Stimulated activated CD8-positive, alpha-beta memory T cell treated with anti-CD3 and anti-CD28 coated beads, Interleukin-12 subunit alpha, Interleukin-12 subunit beta, amount 100 ng/mL, for 24 hours (primary cell): ENCODE measurements around the gene GADD45B.
A peak's percentile ranks its signal among the peaks of the same experiment; 100 is the strongest.

Experiments used
- DNase-seq: peaks from one replicate; pipeline ENCODE4 v3.0.0-alpha.2; 2020; ENCODE audit errors: extremely low read depth

Gene GADD45B

DNA sequence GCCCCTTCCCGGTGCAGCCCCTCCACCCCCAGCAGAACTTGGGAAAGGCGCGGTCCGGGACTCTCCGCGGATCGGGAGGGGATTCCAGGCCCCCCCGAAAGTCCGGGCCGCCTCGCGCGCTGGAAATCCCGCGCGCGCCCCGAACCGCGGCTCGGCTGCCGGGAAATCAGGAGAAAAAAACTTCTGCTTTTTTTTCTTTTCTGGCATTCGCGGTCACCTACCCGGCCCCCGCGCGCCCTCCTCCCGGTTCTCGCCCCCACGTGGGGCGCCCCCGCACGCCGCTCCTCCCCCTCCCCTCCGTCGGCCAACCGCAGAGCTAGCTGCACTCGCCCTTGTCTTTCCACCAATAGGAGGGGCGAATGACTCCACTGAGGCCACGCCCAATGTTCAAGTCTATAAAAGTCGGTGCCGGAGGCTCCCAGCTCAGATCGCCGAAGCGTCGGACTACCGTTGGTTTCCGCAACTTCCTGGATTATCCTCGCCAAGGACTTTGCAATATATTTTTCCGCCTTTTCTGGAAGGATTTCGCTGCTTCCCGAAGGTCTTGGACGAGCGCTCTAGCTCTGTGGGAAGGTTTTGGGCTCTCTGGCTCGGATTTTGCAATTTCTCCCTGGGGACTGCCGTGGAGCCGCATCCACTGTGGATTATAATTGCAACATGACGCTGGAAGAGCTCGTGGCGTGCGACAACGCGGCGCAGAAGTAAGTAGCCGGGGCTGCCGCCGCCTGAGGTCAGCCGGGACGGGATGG lies at the start of gene GADD45B:
TSS of gene GADD45B (plus strand) at position 426 of the 749 bp plus-strand sequence. CDS start at position 658, 232 bp downstream.
- DNase-seq: peak; percentile 88

DNA sequence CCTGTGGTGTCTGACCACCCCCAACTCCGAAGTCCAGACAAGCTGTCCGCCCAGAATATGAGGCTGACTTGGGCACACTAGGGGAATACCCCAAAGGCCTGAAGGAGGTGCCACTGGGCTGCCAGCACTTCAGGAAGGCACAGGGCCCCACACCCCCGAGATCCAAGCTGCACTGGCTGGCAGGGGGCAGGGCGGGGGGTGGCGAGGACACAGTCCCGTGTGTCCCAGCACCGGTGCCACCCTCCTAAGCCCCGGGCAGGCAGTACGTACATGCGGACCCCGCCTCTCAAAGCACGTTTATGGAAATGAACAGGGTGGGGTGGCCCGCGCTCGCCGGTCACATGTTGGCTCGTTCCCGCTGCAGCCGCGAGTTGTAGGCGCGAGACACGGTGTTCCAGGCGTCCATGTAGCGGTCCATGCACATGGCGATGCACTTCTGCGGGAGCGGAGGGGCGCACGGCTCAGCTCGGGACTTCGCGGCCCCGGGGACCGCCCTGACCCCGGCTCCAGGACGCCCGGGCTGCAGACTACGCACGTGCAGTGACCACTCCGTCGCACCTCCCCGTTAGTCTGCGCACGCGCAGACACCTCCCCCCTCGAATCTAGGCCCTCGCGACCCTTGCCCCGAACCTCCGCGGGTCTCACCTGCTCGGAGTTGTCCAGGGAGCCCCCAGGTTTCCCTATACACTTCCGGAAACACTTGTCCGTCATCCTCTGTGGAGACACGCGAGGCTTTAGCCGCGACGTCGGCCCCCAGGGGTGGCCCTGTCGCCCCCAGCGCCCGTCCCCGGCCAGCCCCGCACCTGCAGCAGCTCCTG lies 49.1 kb upstream of the GADD45B start:
- no peak for DNase-seq

DNA sequence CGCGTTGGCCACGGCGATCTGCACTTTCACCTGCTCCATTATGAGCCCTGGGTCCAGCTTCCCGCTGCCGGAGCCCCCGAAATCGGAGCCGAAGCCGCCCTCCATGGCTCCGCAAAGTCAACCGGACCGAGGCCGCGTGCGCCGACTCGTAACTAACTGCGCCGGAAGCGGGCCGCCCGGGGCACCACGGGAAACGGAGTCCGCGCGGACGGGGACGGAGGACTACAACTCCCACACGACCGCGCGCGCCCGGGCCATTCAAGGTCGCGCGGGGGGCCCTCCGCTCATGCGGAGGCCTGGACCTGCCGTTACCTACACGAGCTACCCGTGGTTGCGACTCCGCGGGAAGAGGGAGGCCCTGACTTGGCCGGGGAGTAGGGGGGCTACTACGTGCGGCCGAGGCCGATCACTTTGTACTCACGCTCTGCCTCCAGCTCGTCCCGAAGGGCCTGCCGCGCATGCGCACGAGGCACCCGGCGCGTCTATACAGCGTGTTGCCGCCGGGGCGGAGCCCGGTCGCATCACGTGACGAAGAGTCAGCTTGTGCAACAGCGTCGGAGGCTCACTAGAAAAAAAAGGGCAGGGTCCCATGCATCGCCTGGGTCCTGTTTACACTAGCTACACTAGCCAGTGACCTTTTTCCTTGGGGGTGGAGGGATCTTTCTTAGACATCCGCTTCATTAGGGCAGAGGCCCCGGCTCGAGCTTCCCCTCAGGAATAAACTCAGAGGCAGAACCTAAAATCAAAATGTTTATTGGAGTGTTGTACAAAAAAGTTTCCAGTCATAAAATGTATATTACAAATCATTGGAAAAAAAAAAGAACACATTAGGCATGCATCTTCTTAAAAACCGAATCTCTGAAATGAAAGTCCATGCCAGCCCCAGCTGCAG lies 48.3 kb upstream of the GADD45B start, which contains the start of gene TIMM13:
TSS of gene TIMM13 (minus strand) at position 158 of the 892 bp plus-strand sequence. CDS start at position 105, 53 bp downstream.
- DNase-seq: peak; percentile 96

DNA sequence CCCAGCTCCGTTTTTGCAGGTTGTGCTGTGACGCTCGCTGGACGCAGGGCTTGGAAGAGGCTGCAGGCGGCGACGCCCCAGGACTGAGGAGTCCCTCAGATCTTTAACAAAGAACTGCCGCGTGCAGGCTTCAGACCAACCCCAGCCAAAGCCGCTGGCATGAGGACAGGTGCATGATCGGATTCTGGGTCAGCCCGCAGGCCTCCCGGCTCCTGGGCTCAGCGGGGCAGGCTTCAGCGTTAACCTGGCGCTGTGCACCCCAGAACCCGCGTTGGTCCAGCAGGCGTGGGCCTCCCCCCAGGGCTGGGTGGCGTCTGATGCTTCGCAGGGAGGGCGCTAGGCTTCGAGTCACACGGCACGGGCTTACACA lies 47.6 kb upstream of the GADD45B start:
- no peak for DNase-seq

DNA sequence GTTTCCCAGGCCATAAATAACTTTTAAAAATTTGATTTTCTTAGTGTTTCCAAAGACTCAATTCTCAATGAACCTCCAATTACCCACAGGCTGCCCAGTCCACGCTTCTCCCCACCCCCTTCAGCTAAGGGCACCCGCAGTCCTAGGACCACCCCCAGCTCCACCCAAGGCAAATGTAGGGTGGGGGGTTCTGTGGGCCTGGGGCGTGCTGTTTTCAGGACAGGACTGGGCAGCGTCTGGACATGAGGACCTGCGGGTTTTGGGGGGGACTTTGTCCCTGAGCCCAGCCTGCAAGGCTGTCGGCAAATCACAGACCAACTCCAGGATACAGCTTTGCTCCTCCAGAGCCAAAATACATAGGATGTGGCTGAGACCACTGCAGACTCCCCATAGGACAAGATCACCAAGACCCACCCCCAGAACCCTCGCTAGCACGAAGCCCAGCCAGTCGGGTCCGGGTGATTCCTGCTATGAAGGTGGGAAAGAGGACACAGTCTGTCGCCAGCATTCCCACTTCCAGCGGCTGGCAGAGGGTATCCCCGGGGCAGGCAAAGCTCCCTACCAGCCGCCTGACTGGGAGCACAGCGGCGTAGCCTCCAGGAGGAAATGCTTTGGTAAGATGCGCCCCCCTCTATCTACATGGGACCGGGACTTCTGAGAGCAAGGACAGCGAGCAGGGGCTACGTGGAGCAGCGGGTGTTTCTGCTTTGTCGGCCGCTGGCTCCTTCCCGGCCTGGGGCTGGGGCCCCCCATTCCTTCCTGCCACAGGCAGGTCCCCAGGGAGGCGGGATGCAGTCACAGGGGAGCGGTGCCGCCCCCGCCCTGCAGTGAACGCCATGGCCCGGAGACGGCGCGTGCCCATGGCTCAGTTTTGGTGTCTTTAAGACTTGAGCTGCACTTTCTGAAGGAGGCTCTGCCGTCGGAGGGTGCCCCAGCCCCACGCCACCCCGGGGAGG lies 46.9 kb upstream of the GADD45B start:
- DNase-seq: no peak

DNA sequence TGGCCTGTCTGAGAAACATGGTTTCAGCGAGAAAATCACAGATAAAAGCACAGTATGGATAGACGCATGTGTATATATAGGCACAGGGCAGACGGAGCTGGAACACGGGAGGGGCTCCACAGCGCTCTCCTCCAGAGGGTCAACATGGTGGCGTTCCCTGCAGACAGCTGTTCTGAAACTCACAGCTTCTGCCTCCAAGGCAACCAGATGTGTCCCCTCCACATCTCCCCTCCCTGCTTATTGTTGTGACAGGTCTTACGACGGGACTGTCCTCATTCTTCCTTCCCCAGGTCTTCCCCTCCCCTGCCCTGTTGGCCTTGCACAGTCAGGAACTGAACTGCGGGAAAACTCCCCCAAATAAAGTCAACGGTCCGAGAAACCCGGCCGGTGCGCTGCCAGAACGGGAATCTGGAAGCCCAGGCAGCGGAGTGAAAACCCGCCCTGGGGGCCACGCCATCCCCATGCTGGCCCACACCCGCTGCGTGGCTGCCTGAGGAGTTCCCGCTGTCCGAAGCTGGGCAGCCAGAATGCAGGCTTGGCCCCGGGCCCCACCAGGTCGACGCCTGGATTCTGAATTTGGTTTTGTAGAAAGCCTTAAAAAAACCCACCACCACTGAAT lies 45.9 kb upstream of the GADD45B start:
- no peak for DNase-seq

GRCh38 chr19:2431318-2432055 lies 44.4 kb upstream of the GADD45B start:
- DNase-seq: no peak

GRCh38 chr19:2432131-2432848 lies 43.6 kb upstream of the GADD45B start:
- no peak for DNase-seq

DNA sequence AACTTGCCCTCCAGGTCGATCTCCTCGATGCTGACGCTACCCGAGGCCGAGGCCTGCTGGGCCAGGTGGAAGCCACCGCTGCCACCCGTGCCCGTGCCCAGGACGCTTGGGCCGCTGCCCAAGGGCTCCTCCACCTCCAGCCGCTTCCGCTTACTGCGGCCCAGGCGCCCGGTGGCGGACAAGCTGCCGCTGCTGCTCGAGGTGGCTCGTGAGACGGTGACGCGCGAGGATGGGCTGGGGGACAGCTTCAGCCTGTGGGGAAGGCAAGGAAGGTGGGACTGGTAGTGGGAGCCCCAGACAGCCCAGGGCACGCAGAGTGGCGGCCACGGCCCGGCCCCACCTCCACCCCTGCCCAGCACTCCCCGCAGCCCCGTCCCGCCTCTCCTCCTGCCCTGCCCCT lies 42.1 kb upstream of the GADD45B start:
- no peak for DNase-seq

DNA sequence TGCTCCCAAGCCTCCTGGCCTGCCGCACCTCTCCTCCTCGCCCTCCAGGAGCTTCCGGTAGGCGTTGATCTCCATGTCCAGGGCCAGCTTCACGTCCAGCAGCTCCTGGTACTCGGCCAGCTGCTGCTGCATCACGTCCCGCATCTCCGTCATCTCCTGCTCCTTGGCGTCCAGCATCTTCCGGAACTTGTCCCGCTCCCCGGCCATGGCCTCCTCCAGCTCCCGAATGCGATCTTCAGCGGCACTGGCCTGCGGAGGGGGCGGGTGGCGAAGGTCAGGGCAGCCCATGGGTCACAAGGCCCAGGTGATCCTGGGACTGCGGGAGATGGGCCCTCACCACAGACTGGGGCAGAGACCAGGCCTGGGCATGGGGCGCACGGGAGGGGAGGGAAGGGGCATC lies 41.7 kb upstream of the GADD45B start:
- no peak for DNase-seq

DNA sequence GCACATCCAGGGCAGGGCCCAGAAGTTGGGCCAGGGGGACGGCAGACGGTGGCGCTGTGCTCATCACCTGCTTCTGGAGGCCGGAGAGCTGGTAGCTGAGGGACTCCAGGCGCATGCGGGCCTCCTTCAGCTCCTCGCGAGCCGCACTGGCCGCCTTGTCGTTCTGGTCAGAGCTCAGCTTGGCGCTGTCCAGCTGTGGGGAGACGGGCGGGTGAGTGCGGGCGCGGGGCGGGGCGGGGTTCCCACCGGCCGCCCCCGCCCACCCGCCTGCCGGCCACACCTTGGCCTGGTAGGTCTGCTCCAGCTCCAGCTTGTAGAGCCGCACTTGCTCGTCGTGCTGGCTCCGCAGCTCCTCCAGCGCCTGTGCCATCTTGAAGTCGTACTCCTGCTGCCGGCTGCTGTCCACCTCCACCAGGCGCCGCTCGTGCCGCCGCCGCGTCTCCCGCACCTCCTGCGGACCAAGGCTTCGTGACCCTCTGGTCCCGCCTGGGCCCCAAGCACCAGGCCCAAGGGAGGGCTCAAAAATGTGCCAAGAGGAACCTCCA lies 41.1 kb upstream of the GADD45B start:
- DNase-seq: no peak

GRCh38 chr19:2436384-2436783 lies 39.5 kb upstream of the GADD45B start:
- no peak for DNase-seq

DNA sequence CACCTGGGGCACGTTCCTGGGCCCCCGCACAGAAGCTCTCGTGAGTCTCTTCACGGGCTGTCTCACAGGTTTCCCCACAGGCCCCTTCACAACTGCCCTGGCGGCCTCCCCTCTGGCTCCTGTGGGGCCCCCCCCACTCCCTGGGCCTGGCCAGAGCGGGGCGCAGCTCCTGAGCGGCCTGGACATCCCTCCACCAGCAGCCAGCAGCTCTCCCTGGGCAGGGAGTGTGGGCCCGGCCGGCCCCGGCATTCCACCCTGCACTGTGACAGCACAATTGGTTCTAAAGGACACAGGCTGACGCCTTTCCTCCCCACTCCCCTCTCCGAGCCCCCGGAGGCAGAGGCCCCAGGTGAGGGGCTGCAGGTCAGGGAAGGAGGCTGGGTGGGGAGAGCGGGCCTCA lies 39.0 kb upstream of the GADD45B start:
- DNase-seq: no peak

DNA sequence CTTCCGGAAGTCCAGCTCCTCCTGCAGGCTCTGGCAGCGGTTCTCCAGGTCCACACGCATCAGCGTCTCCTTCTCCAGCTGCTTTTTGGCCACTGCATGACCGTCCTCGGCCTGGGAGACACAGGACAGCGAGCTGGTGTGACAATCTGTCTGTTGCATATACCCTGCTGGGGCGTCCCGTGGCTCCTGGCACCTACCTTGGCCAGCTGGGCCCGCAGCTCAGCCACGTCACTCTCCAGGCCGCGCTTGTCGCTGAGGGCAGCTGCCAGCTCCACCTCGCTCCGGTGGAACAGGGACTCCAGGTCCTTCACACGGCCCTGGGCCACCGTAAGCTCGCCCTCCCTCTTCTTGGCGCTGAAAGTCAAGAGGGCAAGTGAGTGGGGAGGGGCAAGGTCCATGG lies 37.7 kb upstream of the GADD45B start:
- DNase-seq: no peak

DNA sequence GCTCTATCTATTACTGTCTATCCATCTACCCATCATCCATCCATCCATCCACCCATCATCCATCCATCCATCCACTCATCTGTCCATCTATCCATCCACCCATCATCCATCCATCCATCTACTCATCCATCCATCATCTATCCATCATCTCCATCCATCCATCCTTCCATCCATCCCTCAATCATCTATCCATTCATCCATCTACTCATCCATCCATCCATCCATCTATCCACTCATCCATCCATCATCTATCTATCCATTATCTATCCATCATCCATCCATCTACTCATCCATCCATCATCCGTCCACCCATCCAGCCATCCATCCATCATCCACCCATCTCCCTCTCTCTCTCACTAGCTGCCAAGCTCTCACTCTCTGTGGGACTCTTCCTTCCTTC lies 35.4 kb upstream of the GADD45B start:
- DNase-seq: no peak

- DNase-seq: no peak
Measured at GRCh38 chr19:2441096-2441752, 34.7 kb upstream of the GADD45B start.

DNA sequence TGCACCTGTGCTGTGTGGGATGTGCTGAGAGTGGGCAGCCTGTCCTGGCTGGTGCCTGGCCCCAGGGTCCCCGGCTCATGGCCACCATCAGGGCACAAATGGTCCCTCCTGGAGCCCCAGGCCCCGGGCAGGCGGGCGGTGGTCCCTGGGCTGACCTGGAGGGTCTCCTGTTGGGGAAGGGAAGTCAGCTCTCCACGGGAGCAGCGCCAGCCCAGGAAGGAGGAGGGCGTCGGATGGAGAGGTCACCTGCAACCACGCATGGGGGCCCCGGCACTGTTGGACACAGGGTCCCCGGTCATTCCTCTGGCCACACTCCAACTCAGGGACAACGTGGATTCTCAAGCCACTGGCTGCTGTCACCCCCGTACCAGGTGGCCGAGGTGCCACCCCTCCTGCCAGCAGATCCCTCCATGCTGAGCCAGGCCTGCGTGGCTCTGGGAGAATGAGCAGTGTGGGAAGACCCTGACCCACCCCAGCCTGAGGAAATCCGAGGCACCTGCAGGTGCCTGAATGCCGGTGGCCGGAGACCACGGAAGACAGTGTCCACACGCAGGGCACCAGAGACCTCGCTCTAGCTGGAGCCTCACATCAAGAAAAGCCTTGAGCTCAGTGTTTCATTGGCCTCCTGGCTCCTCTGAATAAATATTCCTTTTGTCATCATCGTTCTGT lies 32.7 kb upstream of the GADD45B start:
- DNase-seq: no peak

- DNase-seq: no peak
Measured at GRCh38 chr19:2443785-2444182, 32.1 kb upstream of the GADD45B start.
